Peyer's patch (tissue), 4 donors: ENCODE data around the gene ALDH1A2. TPM values are rescaled to one million over a fixed set of nuclear protein-coding genes. Genes with fewer than 3 reads are reported as not detected.

ENCODE experiments used
- DNase-seq, 3 donors: peaks; one replicate each; pipeline ENCODE4 v3.0.0-alpha.2; 2017 to 2019
- H3K27ac ChIP-seq, 4 donors: fragments of 200-600 bp; sonication (generic); one replicate each; pipeline ENCODE4 v1.5.1; 2016 to 2019
- H3K27me3 ChIP-seq, 2 donors: fragments of 200-600 bp; sonication (generic); one replicate each; pipeline ENCODE4 v1.5.1; 2019
- H3K36me3 ChIP-seq, 3 donors: fragments of 200-600 bp; sonication (generic); one replicate each; pipeline ENCODE4 v1.5.1; 2016 to 2019
- H3K4me1 ChIP-seq, 4 donors: fragments of 200-600 bp; sonication (generic); one replicate each; pipeline ENCODE4 v1.5.1; 2016 to 2019
- H3K4me3 ChIP-seq, 4 donors: fragments of 200-600 bp; sonication (generic); 1 replicate in 3 of 4; 2 replicates in 1 of 4; pipeline ENCODE4 v1.5.1; 2016 to 2019; ENCODE audit warnings: mild to moderate bottlenecking in 1 of 4
- H3K9me3 ChIP-seq, 4 donors: fragments of 200-600 bp; sonication (generic); one replicate each; pipeline ENCODE4 v1.5.1; 2016 to 2019; ENCODE audit warnings: mild to moderate bottlenecking in 1 of 4
- POLR2A ChIP-seq, 2 donors: fragments of 450-650 bp; IDR thresholded peaks; one replicate each; pipeline ENCODE4 v1.5.1; 2017; ENCODE audit warnings: antibody characterized with exemption in 2 of 2, mild to moderate bottlenecking in 2 of 2, moderate library complexity in 2 of 2
- total RNA-seq, 4 donors: library from RNA; depleted of rRNA; stranded (reverse); fragments of >200 nt; gene quantifications; one replicate each; pipeline ENCODE4 v1.1.0, GENCODE V29; 2016
- TF ChIP-seq, protein P1 (sequence below), 6 experiments: fragments of 450-650 bp in 4 of 6; fragments of 200-600 bp in 2 of 6; sonication (generic) in 1 of 6; IDR thresholded peaks; one replicate each; pipeline ENCODE4 v1.5.1; 2017 to 2019; ENCODE audit warnings: antibody characterized with exemption in 6 of 6, mild to moderate bottlenecking in 3 of 6, moderate library complexity in 1 of 6

Gene ALDH1A2
- total RNA-seq, 4 donors from 2014 or later = 1.1 to 13.1 (median 10.0) TPM; not detected in 1

DNA sequence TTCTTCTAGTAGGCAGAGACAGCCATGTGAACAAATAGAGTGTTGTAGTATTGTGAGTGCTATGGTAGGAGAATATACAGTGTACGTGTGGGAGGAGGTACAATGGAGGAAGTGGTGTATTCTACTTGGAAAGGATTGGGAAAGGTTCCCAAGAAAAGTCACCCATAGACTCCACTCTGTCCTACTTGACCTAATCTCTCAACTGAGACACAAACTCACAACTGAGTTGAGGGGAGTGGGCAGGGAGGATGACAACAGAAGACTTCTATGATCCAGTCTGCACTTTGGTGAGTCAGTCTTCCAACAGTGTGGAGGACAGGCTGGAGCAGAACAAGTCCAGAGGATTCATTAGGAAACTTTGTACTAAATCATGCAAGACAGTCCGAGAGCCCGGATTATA is 43.9 kb upstream of the ALDH1A2 start:
- H3K4me3 ChIP-seq = no peak overlapping the region
- H3K4me1 ChIP-seq = no peaks in the 10 kb centered on the region
- H3K27me3 ChIP-seq = no peaks in the 10 kb centered on the region
- H3K36me3 ChIP-seq = no peaks in the 10 kb centered on the region
- DNase-seq = no peak
- no peak overlapping the region for H3K27ac ChIP-seq
- TF ChIP-seq, protein P1, sequence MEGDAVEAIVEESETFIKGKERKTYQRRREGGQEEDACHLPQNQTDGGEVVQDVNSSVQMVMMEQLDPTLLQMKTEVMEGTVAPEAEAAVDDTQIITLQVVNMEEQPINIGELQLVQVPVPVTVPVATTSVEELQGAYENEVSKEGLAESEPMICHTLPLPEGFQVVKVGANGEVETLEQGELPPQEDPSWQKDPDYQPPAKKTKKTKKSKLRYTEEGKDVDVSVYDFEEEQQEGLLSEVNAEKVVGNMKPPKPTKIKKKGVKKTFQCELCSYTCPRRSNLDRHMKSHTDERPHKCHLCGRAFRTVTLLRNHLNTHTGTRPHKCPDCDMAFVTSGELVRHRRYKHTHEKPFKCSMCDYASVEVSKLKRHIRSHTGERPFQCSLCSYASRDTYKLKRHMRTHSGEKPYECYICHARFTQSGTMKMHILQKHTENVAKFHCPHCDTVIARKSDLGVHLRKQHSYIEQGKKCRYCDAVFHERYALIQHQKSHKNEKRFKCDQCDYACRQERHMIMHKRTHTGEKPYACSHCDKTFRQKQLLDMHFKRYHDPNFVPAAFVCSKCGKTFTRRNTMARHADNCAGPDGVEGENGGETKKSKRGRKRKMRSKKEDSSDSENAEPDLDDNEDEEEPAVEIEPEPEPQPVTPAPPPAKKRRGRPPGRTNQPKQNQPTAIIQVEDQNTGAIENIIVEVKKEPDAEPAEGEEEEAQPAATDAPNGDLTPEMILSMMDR (IDR thresholded peaks at IDR 0.05) = no peak
- TF ChIP-seq POLR2A (IDR thresholded peaks at IDR 0.05) = no peak
- H3K9me3 ChIP-seq = no peaks in the 10 kb centered on the region

DNA sequence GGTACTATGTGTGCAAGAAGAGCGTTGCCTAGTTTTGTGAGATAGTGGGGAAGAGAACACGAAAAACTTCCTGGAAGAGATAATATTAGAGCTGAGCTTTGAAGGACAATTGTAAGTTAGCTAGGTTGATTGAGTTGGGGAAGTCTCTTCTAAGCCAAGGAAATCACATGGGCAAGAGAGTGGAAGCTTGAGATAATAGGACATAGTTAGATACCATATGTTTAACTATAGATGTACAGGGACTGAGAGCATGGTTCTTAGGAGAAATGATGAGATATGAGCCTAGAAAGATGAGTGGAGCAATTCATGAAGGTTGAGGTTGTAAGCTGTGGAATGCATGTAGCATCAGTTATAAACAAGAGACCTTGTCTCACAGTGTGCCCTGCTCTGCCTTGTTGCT is 42.6 kb upstream of the ALDH1A2 start:
- no peak for DNase-seq
- H3K4me3 ChIP-seq = no peak overlapping the region
- H3K36me3 ChIP-seq = no peaks in the 10 kb centered on the region
- no peaks in the 10 kb centered on the region for H3K4me1 ChIP-seq
- TF ChIP-seq, protein P1 (IDR thresholded peaks at IDR 0.05) = no peak
- TF ChIP-seq POLR2A (IDR thresholded peaks at IDR 0.05) = no peak
- no peak overlapping the region for H3K27ac ChIP-seq
- H3K27me3 ChIP-seq = no peaks in the 10 kb centered on the region
- no peaks in the 10 kb centered on the region for H3K9me3 ChIP-seq

DNA sequence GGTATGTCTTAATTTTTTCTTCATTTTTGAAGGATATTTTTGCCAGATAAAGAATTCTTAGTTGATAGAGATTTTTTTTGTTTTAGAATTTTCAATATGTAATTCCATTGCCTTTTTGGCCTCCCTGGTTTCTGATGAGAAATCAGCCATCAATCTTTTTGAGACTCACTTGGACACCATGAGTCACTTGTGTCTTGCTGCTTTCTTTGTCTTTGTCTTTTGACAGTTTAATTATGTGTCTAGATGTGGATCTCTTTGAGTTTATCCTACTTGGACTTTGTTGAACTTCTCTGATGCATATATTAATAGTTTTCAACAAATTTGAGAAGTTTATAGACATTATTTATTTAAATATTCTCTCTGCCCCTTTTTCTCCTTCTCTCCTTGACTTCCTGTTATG is 38.0 kb upstream of the ALDH1A2 start:
- no peaks in the 10 kb centered on the region for H3K36me3 ChIP-seq
- H3K27me3 ChIP-seq = no peaks in the 10 kb centered on the region
- DNase-seq = no peak
- no peak overlapping the region for H3K27ac ChIP-seq
- H3K9me3 ChIP-seq = no peaks in the 10 kb centered on the region
- no peak for TF ChIP-seq POLR2A (IDR thresholded peaks at IDR 0.05)
- TF ChIP-seq, protein P1 (IDR thresholded peaks at IDR 0.05) = no peak
- H3K4me3 ChIP-seq = no peak overlapping the region
- H3K4me1 ChIP-seq = no peaks in the 10 kb centered on the region

DNA sequence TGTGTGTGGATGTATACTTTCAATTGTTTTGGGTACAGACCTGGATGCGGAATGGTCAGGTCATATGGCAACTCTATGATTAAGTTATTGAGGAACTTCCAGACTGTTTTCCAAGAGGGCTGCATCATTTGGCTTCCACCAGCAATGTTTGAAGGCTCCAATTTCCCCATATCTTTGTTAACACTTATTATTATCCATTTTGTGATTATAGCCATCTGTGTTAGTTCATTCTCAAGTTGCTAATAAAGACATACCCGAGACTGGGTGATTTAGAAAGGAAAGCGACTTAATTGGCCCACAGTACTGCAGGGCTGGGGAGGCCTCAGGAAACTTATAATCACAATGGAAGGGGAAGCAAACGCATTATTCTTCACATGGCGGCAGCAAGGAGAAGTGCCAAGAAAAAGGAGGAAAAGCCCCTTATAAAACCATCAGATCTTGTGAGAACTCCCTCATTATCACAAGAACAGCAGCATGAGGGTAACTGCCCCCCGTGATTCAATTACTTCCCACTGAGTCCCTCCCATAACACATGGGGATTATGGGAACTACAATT is 31.1 kb upstream of the ALDH1A2 start:
- no peak for DNase-seq
- no peaks in the 10 kb centered on the region for H3K4me1 ChIP-seq
- no peak for TF ChIP-seq POLR2A (IDR thresholded peaks at IDR 0.05)
- TF ChIP-seq, protein P1 (IDR thresholded peaks at IDR 0.05) = no peak

DNA sequence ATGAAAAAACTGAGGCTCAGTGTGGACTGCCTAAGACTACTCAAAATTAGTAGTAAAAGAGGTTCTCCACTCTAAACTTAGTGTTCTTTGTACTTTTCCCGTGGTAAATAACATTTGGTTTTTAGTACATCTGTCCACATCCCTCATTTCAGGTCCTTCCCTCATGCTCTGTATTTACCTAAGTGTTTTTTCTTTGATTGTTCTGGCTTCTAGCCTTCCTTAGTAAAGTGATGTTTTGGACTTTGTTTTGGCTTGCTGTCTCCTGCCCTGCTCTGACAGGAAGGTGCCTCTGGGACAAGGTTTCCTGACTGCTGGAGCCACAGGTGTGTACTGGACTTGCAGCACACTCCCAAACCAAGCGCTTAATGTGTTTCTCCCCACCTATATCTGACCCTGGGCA is 29.9 kb upstream of the ALDH1A2 start:
- Histone ChIP-seq H3K27me3 (no peaks in the 10 kb centered on the region), H3K27ac (no peak overlapping the region), H3K4me3 (no peak overlapping the region), H3K36me3 (no peaks in the 10 kb centered on the region), H3K9me3 (no peaks in the 10 kb centered on the region), H3K4me1 (no peaks in the 10 kb centered on the region)
- no peak for TF ChIP-seq POLR2A (IDR thresholded peaks at IDR 0.05)
- TF ChIP-seq, protein P1 (IDR thresholded peaks at IDR 0.05) = no peak
- no peak for DNase-seq

More for the DNA sequence above, 31.1 kb upstream of the ALDH1A2 start:
- Histone ChIP-seq H3K27ac (no peak overlapping the region), H3K36me3 (no peaks in the 10 kb centered on the region), H3K4me3 (no peak overlapping the region), H3K27me3 (no peaks in the 10 kb centered on the region), H3K9me3 (no peaks in the 10 kb centered on the region)

DNA sequence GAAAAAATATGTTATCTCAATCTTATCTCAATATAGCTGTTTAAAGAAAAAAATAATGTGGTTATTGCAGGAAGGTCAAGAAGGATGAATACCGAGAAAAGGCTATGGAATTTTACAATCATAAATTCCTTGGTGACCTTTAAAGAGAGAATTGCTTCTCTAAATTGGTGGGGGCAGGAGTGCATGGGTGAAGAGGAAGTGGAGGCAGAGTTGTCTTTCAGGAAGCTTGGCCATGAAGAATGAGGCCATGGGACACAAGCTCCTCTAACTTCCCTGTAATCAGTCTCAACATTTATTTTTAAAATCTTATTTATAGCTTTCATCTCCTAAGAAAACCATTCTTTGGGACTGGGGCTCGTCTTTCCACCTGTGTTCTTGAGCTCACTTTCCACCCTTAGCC is 22.4 kb upstream of the ALDH1A2 start:
- Histone ChIP-seq H3K27me3 (no peaks in the 10 kb centered on the region), H3K4me1 (no peaks in the 10 kb centered on the region), H3K4me3 (no peak overlapping the region), H3K36me3 (no peaks in the 10 kb centered on the region), H3K9me3 (no peaks in the 10 kb centered on the region), H3K27ac (no peak overlapping the region)
- TF ChIP-seq POLR2A (IDR thresholded peaks at IDR 0.05) = no peak
- TF ChIP-seq, protein P1 (IDR thresholded peaks at IDR 0.05) = no peak
- DNase-seq = no peak
